Fibroblast of lung (primary cell): ENCODE data around the gene SF3A2. TPM values are rescaled to one million over a fixed set of nuclear protein-coding genes. Genes with fewer than 3 reads are reported as not detected.
A peak's percentile ranks its signal among the peaks of the same experiment; 100 is the strongest.

Experiments
- DNase-seq, 2 donors: peaks; one replicate each; pipeline versions ENCODE4 v3.0.0 to v3.0.0-alpha.2; 2010; ENCODE audit warnings: low read depth in 2 of 2
- H2AFZ ChIP-seq: 2 replicates; pipeline ENCODE4 v1.5.1; 2012; ENCODE audit warnings: low read length, control low read depth, inconsistent platforms
- H3K27ac ChIP-seq: 2 replicates; pipeline ENCODE4 v1.5.1; 2011; ENCODE audit warnings: low read length, control low read depth; ENCODE audit not compliant: insufficient read depth
- H3K27me3 ChIP-seq: 2 replicates; pipeline ENCODE4 v1.5.1; 2011; ENCODE audit warnings: mild to moderate bottlenecking, low read length; ENCODE audit not compliant: control insufficient read depth, insufficient read depth
- H3K36me3 ChIP-seq: 2 replicates; pipeline ENCODE4 v1.5.1; 2011; ENCODE audit warnings: low read length; ENCODE audit not compliant: control insufficient read depth, insufficient read depth
- H3K4me1 ChIP-seq: 2 replicates; pipeline ENCODE4 v1.5.1; 2011; ENCODE audit warnings: low read length; ENCODE audit not compliant: control insufficient read depth, insufficient read depth; ENCODE audit errors: extremely low read depth
- H3K4me2 ChIP-seq: 2 replicates; pipeline ENCODE4 v1.5.1; 2011; ENCODE audit warnings: low read length, control low read depth; ENCODE audit not compliant: insufficient read depth; ENCODE audit errors: extremely low read depth
- H3K4me3 ChIP-seq, 4 experiments: fragments of 200-600 bp in 1 of 4; sonication (generic) in 1 of 4; replicated peaks in 1 of 4; 2 replicates each; pipeline ENCODE4 v1.5.1; 2011 to 2016; ENCODE audit warnings: low read length in 4 of 4, low read depth in 3 of 4, mild to moderate bottlenecking in 3 of 4, control low read depth in 2 of 4, inconsistent platforms in 1 of 4, mixed read lengths in 1 of 4; ENCODE audit not compliant: insufficient read depth in 1 of 4; ENCODE audit errors: control extremely low read depth in 1 of 4
- H3K79me2 ChIP-seq: 2 replicates; pipeline ENCODE4 v1.5.1; 2012; ENCODE audit warnings: mild to moderate bottlenecking, low read length, inconsistent platforms; ENCODE audit not compliant: control insufficient read depth, insufficient read depth
- H3K9ac ChIP-seq: 2 replicates; pipeline ENCODE4 v1.5.1; 2011; ENCODE audit warnings: mild to moderate bottlenecking, low read length, control low read depth; ENCODE audit not compliant: insufficient read depth
- H3K9me3 ChIP-seq: 2 replicates; pipeline ENCODE4 v1.5.1; 2012; ENCODE audit warnings: low read depth, low read length; ENCODE audit not compliant: control insufficient read depth, insufficient read depth
- H4K20me1 ChIP-seq: 2 replicates; pipeline ENCODE4 v1.5.1; 2011; ENCODE audit warnings: low read length; ENCODE audit not compliant: control insufficient read depth, insufficient read depth; ENCODE audit errors: extremely low read depth
- CTCF ChIP-seq, 2 donors: IDR thresholded peaks in 1 of 2; conservative IDR thresholded peaks in 1 of 2; 1 replicate in 1 of 2; 2 replicates in 1 of 2; pipeline ENCODE4 v1.5.1; 2011 to 2012; ENCODE audit warnings: low read length in 2 of 2, control low read depth in 1 of 2, inconsistent platforms in 1 of 2, low read depth in 1 of 2, mild to moderate bottlenecking in 1 of 2
- EZH2 ChIP-seq: IDR thresholded peaks from 2 replicates; pipeline ENCODE4 v1.5.1; 2012; ENCODE audit warnings: low read length, control low read depth, mild to moderate bottlenecking; ENCODE audit errors: missing control alignments
- polyA plus RNA-seq, 2 donors: library from polyadenylated mRNA; depleted of rRNA in 1 of 2; stranded (reverse) in 1 of 2; unstranded in 1 of 2; fragments of >200 nt; gene quantifications; 2 replicates each; pipeline ENCODE4 v1.2.1, GENCODE V29; 2011 to 2012; ENCODE audit warnings: missing spikeins in 1 of 2
- total RNA-seq: library from RNA; depleted of rRNA; stranded (reverse); fragments of >200 nt; gene quantifications from 2 replicates; pipeline ENCODE4 v1.2.1, GENCODE V29; 2014

SF3A2 gene
- total and polyA plus RNA-seq, 2 donors (not counting 1 experiment from before 2014, with no cell fraction given): 11.1 to 31.5 TPM

- Histone ChIP-seq H3K9me3 (no peaks in the 10 kb centered on the region), H3K79me2 (peaks cover 89% of the 10 kb centered on the region), H2AFZ (no peak overlapping the region), H3K4me1 (peaks cover 11% of the 10 kb centered on the region), H3K36me3 (peaks cover 14% of the 10 kb centered on the region), H3K4me3 (peak overlapping the region; percentile 60 to 77 (median 68)), H3K27me3 (no peaks in the 10 kb centered on the region), H3K4me2 (peak overlapping the region; percentile 93), H3K9ac (no peak overlapping the region), H4K20me1 (peaks cover 4% of the 10 kb centered on the region), H3K27ac (peak overlapping the region; percentile 48)
- no peak for TF ChIP-seq EZH2
- TF ChIP-seq CTCF (conservative IDR thresholded peaks at IDR 0.05 in 1 of 2, IDR thresholded peaks at IDR 0.05 in 1 of 2; ENCODE audit: low read depth in 1 of 2, low read length in 2 of 2): no peak
- DNase-seq: no peak
These were observed 2.5 kb downstream of the SF3A2 start for GRCh38 chr19:2239173-2239572.

DNA sequence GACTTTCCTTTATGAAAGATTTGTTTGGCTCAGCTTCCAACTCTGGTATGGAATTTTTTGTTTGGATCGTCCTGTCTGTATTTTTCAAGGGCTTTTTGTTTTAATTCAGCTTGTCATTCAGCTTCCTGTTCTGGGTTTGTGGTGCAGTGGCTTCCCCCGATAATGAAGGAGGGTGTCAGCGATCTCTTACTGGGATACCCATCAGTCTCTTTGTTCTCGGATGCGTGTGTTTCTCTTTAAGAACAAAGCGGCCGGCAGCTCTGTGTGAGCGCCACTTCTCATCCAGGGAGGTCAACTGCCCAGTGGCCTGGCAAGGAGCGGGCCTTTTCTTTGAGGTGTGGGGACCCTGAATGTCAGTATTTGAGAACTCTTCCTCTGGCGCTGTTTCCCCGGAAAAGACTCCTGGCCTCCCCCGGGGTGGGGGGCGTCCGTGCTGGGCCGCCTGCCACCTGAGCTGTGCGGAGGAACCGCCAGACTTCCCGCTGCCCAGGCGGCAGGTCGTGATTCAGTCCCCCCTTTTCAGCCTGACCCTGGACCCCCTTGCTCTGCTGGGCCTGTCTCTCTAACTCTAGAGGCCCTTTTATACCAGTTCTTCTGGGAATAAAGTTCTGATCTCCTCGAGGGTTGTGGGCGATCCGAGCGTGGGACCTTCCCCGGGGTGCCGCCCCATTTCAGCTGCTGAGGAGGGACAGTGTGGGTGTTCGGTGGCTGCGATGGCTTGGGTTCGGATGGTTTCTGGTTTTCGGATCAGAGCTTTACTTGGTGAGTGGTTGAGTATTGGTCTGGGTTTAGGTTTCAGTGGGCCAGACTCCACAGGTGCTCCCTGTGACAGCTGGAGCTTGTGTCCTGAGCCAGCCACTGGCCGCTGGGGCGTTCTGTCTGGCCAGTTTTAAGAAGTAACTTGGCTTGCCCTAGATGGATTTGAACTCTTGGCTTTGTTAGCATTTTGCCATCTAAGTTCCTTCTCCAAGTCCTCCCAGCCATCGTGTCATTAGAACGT, 3.4 kb downstream of the SF3A2 start:
- Histone ChIP-seq H3K4me1 (peaks cover 11% of the 10 kb centered on the region), H3K4me3 (peak overlapping the region; percentile 60 to 77 (median 68)), H3K36me3 (peaks cover 19% of the 10 kb centered on the region), H3K27ac (peak overlapping the region; percentile 48), H3K4me2 (peak overlapping the region; percentile 93), H3K27me3 (no peaks in the 10 kb centered on the region), H3K9ac (peak overlapping the region; percentile 55), H3K9me3 (no peaks in the 10 kb centered on the region), H4K20me1 (peaks cover 4% of the 10 kb centered on the region), H2AFZ (no peak overlapping the region), H3K79me2 (peaks cover 83% of the 10 kb centered on the region)
- no peak for TF ChIP-seq CTCF (conservative IDR thresholded peaks at IDR 0.05 in 1 of 2, IDR thresholded peaks at IDR 0.05 in 1 of 2; ENCODE audit: low read depth in 1 of 2, low read length in 2 of 2)
- no peak for TF ChIP-seq EZH2
- peak; percentile 43 to 65 for DNase-seq

DNA sequence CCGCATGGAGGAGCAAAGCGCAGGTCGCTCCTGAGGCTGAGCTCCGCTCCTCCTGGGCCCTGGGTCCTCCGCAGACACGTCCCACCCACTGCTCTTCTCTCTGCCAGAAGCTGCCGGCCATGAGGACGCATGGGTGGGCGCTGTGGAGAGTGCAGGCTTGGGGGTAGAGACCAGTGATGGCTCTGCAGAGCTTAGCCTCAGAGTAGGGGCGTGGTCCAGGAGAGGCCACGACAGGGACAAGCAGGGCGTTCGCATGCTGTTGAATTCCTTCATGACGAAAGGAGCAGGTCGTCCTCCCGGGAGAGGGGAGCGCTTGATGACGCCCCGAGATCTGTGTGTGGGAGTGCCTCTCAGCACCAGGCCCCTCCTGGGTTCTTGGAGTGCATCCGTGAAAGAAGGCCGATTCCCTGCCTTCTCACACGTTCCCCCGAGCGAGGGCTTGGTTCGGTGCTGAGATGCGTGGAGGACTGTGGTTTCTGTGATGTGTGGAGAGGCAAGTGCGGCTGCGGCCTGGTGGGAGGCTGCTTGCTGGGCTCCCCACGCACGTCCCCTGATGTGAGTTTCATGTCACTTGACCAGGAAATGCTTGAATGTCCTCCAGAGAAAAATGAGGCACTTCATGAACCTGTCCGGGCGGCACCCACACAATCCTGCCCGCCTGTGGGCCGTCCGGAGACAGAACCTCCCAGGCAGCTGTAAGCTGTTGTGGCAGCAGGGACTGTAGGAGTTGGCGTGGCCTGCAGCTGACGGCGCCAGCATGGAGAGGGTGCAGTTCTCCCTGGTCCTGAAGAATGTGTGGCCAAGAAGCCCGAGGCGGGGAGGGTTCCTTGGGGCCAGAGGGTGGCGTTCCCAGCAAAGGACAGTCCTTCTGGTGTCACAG, 4.5 kb downstream of the SF3A2 start:
- Histone ChIP-seq H3K9me3 (no peaks in the 10 kb centered on the region), H3K27me3 (no peaks in the 10 kb centered on the region), H2AFZ (no peak overlapping the region), H3K36me3 (peaks cover 23% of the 10 kb centered on the region), H3K9ac (peak overlapping the region; percentile 8), H3K79me2 (peaks cover 76% of the 10 kb centered on the region), H4K20me1 (peaks cover 4% of the 10 kb centered on the region), H3K4me1 (peaks cover 11% of the 10 kb centered on the region), H3K27ac (peak overlapping the region; percentile 18), H3K4me2 (peak overlapping the region; percentile 93), H3K4me3 (peak overlapping the region in 3 of 4 experiments; percentile 60 to 77 (median 69))
- no peak for TF ChIP-seq EZH2
- no peak for TF ChIP-seq CTCF (conservative IDR thresholded peaks at IDR 0.05 in 1 of 2, IDR thresholded peaks at IDR 0.05 in 1 of 2; ENCODE audit: low read depth in 1 of 2, low read length in 2 of 2)
- no peak for DNase-seq
